Ascending aorta (tissue), 2 donors: ENCODE measurements around the gene NAB2. TPM values are rescaled to one million over a fixed set of nuclear protein-coding genes. Genes with fewer than 3 reads are reported as not detected.
A peak's percentile ranks its signal among the peaks of the same experiment; 100 is the strongest.

Experiments
- DNase-seq, 2 donors: peaks; one replicate each; pipeline ENCODE4 v3.0.0-alpha.2; 2019; ENCODE audit warnings: low spot score in 2 of 2
- H3K27ac ChIP-seq, 2 donors: fragments of 200-600 bp; sonication (generic); one replicate each; pipeline ENCODE4 v1.5.1; 2016 to 2017; ENCODE audit warnings: mild to moderate bottlenecking in 1 of 2
- H3K27me3 ChIP-seq: fragments of 200-600 bp; sonication (generic); one replicate; pipeline ENCODE4 v1.5.1; 2017
- H3K36me3 ChIP-seq, 2 donors: fragments of 200-600 bp; sonication (generic); one replicate each; pipeline ENCODE4 v1.5.1; 2016
- H3K4me1 ChIP-seq, 2 donors: fragments of 200-600 bp; sonication (generic); one replicate each; pipeline ENCODE4 v1.5.1; 2016 to 2017; ENCODE audit warnings: mild to moderate bottlenecking in 1 of 2
- H3K4me3 ChIP-seq, 2 donors: fragments of 200-600 bp; sonication (generic); one replicate each; pipeline ENCODE4 v1.5.1; 2016 to 2017; ENCODE audit warnings: mild to moderate bottlenecking in 1 of 2
- H3K9me3 ChIP-seq, 2 donors: fragments of 200-600 bp; sonication (generic); one replicate each; pipeline ENCODE4 v1.5.1; 2016
- CTCF ChIP-seq, 3 experiments: fragments of 200-600 bp in 2 of 3; fragments of 450-650 bp in 1 of 3; sonication (generic) in 2 of 3; IDR thresholded peaks; one replicate each; pipeline ENCODE4 v1.5.1; 2016 to 2019; ENCODE audit warnings: antibody characterized with exemption in 3 of 3, mild to moderate bottlenecking in 1 of 3, moderate library complexity in 1 of 3
- intact Hi-C: fragments of 100-400 bp; cut with DNase I; formaldehyde crosslinking; loops from one replicate; pipeline ENCODE4 v1.15.1; 2023
- total RNA-seq: library from RNA; depleted of rRNA; stranded (reverse); fragments of >200 nt; gene quantifications from one replicate; pipeline ENCODE4 v1.1.0, GENCODE V29; 2016

NAB2 gene
- total RNA-seq, 1 donor from 2014 or later, result 50.9 TPM

- Histone ChIP-seq H3K27ac (no peak overlapping the region), H3K4me3 (no peak overlapping the region), H3K4me1 (peaks cover 4 to 15% of the 10 kb centered on the region in 2 donors), H3K36me3 (peaks cover 51 to 53% of the 10 kb centered on the region in 2 donors), H3K27me3 (no peaks in the 10 kb centered on the region), H3K9me3 (no peaks in the 10 kb centered on the region)
- peak in 1 of 2 donors; percentile 49 for DNase-seq
- TF ChIP-seq CTCF (IDR thresholded peaks at IDR 0.05), result no peak
- intact Hi-C loops, result no loop called here
Observed at GRCh38 chr12:57107456-57108155, 18.7 kb downstream of the NAB2 start.

GRCh38 chr12:57109207-57110103 lies 20.5 kb downstream of the NAB2 start:
- H3K36me3 ChIP-seq, result peaks cover 38 to 39% of the 10 kb centered on the region in 2 donors
- H3K4me1 ChIP-seq, result peaks cover 4 to 17% of the 10 kb centered on the region in 2 donors
- intact Hi-C loops, result loop anchor here (1.0 to 2.0 kb wide), 2 partner anchors 17 to 20 kb away; partner anchors contain the start of gene NAB2
- H3K9me3 ChIP-seq, result no peaks in the 10 kb centered on the region
- peak overlapping the region; percentile 76 to 90 for H3K4me3 ChIP-seq
- TF ChIP-seq CTCF (IDR thresholded peaks at IDR 0.05), result no peak
- peak overlapping the region; percentile 96 to 98 for H3K27ac ChIP-seq
- no peak for DNase-seq
- H3K27me3 ChIP-seq, result no peaks in the 10 kb centered on the region

GRCh38 chr12:57110104-57111030 lies 21.5 kb downstream of the NAB2 start:
- Histone ChIP-seq H3K27ac (peak overlapping the region; percentile 96 to 98), H3K27me3 (no peaks in the 10 kb centered on the region), H3K4me1 (peaks cover 4 to 17% of the 10 kb centered on the region in 2 donors), H3K36me3 (peaks cover 29 to 30% of the 10 kb centered on the region in 2 donors), H3K4me3 (peak overlapping the region; percentile 76 to 90), H3K9me3 (no peaks in the 10 kb centered on the region)
- DNase-seq, result peak in 1 of 2 donors; percentile 83
- TF ChIP-seq CTCF (IDR thresholded peaks at IDR 0.05), result no peak
- intact Hi-C loops, result loop anchor here (1.0 to 2.0 kb wide), 2 partner anchors 16 to 21 kb away; partner anchors contain the start of gene NAB2

GRCh38 chr12:57111031-57111734 lies 22.3 kb downstream of the NAB2 start, which contains the start of gene STAT6:
TSS of gene STAT6 (minus strand) at chr12:57111362. CDS start at chr12:57108278, 3,084 bp downstream.
- Histone ChIP-seq H3K9me3 (no peaks in the 10 kb centered on the region), H3K27ac (peak within 1 kb of the TSS; percentile 96 to 98), H3K27me3 (no peaks in the 10 kb centered on the region), H3K36me3 (peaks cover 21% of the 10 kb centered on the region in 2 donors), H3K4me3 (peak within 1 kb of the TSS; percentile 76 to 90), H3K4me1 (peaks cover 4 to 17% of the 10 kb centered on the region in 2 donors)
- intact Hi-C loops, result loop anchor here (2.0 kb wide), 1 partner anchor 16 kb away; no protein-coding TSS in a partner anchor
- no peak for TF ChIP-seq CTCF (IDR thresholded peaks at IDR 0.05)
- DNase-seq, result peak; percentile 80 to 92
